GM18526 (cell line): Measurements from ENCODE around the gene DRC7.

Experiments
- POLR2A ChIP-seq: IDR thresholded peaks from 3 replicates; pipeline ENCODE4 v1.6.1; 2011; ENCODE audit not compliant: insufficient read length; ENCODE audit errors: extremely low read depth

DRC7 gene

DNA sequence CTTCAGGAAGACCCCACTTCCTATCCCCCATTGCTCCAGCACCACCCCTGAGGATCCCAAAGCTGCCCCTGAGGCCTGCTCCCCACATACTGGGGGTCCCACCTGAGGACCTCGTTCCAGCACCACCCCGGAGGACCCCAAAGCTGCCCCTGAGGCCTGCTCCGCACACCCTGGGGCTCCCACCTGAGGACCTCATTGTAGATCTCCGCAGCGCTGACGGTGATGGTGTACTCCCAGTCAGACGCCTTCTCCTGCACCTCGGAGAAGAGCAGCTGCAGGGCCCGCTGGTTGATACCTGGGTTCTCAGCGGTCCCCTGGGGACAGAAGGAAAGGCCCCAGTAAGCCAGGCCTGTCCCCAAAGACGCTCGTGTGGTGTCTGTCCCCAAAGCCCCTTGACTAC, 67.4 kb downstream of the DRC7 start:
- TF ChIP-seq POLR2A = no peak

DNA sequence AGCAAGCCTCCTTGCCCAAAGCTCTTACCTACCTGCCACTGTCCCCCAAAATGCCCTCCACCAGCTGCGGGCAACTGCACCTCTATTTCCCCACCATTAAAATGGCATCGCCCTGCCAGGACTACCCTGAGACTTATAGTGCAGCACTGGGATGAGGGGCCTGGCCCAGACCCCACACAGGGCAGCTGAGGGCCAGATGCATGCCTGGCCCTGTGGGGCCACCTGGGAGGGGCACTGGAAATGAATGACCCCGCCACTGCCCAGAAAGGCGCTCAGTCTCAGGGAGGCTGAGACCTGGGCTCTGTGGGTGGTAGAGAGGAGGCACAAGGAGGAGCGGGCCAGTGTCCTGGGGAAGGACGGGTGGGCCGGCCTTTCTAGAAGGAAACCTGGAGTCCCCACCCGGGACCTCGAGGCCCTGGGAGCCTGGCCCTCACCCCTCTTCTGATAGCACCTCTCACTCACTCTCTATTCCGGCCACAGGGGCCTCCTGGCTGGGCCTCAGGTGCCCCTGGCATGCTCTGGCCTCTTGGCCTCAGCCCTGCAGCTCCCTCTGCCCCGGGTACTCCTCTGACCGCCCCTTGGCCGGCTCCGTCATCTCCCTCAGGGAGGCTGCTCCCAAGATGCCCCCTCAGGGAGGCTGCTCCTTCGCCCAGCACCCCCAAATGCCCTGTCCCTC, 67.9 kb downstream of the DRC7 start:
- no peak for TF ChIP-seq POLR2A

DNA sequence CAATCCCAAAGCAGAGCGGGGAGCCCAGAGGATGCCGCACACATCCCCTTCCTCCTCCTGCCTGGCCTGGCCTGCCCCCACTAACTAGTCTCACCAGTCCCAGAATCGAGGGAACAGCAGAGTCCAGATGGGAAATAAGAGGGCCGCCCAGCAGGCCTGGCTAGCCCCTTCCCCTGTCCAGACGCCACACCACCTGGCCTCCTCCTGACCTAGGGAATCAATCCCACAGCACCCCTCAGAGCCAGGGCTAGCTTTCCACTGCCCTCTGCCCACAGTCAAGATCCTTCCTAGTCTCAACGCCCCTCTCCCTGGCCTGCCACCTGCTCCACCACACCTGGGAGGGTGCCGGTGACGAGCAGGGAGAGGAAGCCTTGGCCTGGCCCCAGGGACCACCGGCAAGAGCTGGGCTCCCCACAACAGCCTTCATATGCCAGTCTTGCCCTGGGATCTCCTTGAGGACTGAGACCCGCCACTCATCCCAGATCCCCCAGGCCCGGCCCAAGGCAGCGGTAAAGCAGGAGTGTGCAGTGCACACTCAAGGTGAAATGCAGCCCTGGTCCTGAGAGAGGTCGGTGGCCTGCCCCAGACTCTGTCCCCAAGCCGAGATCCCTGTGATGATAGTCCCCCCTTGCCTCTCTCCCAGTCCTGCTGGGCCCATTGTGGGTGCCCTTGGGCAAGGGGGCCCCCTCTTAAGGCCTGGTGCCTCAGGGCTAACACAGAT, 68.8 kb downstream of the DRC7 start:
- TF ChIP-seq POLR2A = no peak

DNA sequence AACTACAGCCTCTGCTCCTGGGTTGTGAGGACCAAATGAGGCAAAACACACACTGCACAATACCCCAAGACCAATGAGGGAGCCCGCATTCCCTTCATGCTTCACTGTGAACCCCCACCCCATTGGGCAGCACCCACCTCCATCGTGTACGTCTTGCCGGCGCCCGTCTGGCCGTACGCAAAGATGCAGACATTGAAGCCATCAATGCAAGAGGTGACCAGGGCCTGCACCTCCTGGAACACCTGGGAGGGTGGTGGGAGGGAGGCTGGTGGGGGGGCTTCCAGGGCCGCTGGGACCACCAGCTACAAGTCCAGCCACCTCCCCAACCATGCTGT, 69.4 kb downstream of the DRC7 start:
- no peak for TF ChIP-seq POLR2A

DNA sequence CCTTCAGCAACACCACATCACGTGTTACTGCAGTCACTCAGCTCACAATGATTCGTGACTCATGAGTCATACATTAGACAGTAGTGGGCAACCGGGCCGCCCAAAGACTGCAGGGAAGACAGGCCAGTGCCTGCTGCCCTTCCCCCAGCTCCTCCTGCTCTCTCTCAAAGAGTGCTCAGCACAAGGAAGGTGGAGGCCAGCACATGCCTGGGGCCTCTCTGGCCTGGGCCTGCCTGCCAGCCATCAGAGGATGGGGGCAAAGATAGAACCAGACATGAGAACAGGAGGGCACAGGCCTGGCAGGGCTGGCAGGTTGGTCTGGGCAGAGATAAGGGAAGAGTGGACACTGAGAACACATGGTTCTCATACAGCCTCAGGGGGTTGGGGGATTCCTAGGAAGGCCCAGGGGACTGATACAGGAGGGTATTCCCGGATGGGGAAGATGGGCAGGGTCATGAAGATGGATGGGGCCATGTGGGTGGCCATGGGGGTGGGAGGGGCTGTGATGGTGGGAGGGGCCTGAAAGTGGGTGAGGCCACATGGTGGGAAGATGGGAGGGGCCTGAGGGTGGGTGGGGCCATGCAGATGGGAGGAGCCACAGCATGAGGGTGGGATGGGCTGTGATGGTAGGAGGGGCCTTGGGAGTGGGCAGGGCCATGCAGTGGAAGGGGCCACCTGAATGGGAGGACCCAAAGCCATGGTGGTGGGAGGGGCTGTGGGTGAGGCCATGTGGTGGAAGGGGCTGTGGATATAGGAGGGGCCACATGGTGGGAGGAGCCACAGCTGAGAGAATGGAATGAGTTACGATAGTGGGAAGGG, 69.9 kb downstream of the DRC7 start:
- no peak for TF ChIP-seq POLR2A

DNA sequence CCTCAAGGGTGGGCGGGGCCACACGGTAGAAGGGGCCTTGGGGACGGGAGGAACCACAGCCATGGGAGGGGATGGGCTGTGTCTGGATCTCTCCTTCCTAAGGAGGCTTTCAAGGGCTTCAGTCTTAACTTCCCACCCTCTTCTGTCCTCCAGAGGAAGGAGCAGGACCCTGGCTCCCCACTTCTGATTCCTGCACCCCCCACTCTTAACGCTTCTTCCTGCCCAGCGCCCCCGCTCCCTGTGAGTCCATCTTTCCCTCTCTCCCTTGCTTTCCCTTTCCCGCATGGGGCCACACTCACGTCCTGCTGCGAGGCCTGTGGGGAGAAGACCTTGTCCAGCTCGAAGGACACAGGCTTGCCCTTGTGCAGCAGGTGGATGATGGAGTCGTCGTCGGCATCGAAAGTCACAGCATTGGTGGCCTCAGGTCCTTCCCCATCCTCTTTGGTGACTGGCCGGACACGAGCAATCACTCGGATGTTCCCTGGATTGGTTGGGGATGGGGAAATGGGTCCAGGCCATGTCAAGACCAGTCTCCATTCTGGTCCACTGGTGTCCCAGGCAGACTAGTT, 70.6 kb downstream of the DRC7 start:
- no peak for TF ChIP-seq POLR2A

DNA sequence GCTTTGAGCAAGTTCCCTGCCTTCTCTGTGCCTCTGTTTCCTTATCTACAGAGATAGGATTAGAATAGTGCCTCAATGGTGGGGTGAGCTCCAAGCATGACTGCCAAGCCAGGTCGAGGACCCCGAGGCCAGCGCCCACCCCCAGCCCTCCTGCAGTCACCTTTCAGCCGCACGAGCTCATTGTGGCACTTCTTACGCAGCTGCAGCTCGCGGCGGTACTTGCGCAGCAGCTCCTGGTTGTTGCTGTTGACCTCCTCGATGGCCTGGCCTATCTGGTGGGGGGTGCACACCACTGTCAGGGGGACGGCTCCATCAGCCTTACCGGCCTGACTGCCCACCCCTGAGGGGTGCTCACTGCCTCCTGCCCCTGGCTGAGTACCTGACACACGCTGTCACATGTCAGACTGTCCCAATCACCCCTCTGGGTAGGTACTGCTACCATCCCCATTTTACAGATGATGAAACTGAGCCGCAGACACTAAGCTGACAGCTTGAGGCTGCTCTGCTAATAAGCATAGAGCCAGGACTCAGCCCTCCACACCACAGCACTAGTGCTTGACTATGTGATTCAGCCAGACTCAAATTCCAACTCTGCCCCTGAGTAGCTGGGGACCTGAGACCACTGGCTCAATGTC, 72.2 kb downstream of the DRC7 start:
- TF ChIP-seq POLR2A = no peak

DNA sequence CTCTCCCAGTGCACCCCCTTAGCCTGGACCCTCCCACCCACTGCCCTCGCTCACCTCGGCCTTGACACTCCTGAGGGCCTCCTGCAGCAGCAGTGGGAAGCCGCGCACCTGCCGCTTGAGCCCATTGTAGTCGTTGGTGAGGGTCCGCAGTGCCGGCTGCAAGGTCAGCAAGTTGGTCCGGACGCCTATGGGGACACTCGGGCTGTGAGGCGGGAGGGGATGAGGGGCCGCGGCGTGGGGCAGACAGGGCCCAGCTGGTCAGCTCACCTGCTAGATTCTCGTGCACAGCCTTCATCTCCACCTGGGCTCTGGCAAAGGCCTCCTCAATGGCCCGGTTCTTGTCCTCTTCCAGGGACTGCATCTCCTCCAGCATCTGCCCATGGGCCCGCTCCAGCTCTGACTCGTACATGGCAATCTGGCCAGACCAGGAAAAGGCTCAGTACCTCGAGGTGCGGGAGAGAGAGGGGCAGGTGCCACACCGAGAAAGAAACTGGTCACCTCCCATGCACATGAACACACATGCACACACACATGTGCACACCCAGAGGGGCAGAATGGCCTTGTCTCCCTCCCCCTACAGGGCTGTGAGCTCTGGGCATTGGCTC, 75.0 kb downstream of the DRC7 start:
- TF ChIP-seq POLR2A = no peak

DNA sequence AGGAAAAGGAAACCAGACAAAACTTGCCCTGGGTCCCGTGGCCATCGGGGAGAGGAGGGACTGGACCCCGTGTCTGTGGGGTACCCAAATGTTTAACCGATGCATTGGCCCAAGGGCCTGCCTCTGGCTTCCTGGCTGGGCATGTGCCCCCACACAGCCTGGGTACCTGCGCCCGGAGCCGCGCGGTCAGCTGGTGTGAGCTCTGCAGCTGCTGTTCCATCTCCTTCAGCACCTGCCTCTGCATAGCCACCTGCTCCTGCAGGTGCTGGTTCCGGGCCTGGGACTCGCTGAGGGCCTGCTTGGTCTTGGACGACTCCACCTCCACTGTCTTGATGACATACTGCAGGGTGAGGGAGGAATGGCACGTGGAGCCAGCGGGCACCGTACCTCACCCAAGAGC, 75.8 kb downstream of the DRC7 start:
- TF ChIP-seq POLR2A = no peak

DNA sequence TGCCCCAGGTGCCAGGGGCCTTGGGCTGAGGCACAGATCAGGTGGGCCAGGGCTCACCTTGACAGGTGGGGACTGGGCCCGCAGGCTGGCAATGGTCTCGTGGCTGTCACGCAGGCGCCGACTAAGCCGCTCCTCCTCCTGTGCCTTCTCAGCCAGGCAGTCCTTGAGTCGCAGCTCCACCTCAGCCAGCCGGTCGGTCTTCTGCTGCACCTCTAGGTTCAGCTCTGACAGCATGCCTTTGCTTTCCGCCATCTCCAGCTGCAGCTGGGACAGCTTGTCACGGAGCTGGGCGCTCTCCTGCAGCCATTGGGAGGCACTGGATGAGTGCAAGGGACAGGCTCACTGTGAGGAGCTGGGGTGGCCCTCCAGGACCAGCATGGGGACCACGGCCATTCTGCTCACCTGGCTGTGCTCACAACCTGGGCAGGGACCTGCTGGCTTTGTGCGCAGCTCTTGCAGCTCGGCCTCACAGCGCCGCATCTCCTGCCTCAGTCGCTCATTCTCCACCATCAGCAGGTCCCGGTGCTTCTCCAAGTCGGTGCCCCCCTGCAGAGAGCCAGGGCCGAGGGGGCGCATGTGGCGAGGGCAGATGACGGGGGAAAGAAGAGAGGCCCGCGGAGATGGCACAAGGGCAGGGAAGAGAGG, 76.7 kb downstream of the DRC7 start:
- TF ChIP-seq POLR2A = no peak

DNA sequence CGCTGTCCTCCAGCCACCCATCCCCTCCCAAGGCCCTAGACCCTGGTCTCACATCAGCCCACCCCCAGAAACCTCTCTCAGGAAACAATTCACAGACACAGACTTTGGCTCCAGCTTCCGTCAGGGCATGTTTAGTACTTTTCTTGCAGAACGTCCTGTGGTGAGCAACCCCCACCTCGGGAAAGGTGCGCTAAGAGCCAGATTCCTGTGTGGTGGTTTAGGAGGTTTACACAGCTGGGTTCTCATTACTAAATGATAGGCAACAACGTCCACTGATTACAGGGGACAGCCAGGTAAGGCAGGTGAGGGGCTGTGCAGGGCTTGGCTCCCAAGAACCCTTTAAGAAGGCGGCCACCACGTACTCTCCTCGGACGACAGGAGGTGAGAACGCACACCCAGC, 78.4 kb downstream of the DRC7 start:
- TF ChIP-seq POLR2A = no peak

DNA sequence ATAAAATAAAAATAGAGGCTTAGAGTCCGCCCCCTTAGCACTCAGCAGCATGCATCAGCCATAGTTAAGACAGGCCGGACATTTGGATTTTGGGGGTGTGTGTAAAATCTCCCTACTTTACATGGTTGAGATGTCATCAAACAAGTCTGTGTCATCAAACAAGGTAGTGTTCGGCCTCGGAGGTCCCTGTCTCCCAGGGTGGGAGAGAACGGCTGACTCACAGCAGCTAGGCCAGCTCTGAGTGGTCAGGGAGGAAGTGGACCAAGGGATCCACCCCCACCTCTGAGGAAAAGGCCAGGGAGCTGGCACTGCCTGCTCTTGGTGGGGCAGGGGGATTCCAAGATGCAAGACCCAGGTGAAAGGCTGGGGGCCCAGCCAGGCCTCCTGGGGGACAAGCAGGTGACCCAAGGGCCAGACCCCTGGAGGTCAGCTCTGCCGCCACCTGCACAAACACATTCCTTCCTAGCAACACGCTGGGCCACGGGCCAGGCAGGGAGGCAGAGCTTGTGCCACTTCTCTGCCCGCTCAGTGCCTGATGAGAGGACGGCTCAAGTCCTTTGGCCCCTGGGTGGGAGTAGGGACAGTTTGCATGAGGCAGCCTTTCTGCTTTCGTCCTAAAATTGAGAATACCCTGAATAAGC, 79.2 kb downstream of the DRC7 start:
- no peak for TF ChIP-seq POLR2A

DNA sequence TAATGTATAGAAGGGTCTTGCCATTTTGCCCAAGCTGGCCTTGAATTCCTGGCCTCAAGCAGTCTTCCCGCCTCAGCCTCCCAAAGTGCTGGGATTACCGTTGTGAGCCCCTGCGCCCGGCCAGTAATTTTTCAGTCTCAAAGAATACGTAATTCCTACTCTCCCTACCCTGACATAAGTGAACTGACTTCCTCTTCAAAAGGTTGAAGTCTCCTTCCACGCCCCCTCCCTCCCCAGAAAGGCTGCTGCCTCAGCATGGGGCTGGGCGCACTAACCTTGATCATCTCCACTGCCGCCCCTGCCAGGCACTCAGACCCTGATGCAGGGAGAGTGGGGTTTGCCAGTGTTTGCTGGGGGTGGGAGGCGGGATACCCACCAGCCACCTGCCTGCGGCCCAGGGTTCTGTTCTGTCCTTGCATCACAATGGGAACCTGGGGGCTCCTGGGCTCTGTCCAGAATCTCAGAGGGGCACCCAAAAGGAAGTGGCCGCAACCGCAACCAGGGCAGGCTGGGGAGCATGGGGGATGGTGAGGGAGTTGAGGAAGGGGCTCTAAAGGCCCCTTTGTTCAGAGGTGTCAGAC, 80.2 kb downstream of the DRC7 start:
- TF ChIP-seq POLR2A = no peak
